Daoy (cell line): ENCODE measurements around the gene MTSS2. TPM values are rescaled to one million over a fixed set of nuclear protein-coding genes. Genes with fewer than 3 reads are reported as not detected.
"Not testable (repeated sequence)": the region's sequence is repeated elsewhere in the genome, so short reads cannot be mapped to it uniquely, and the experiment has no call there.

ENCODE experiments used
- DNase-seq: peaks from one replicate; pipeline ENCODE4 v3.0.0-alpha.2; 2015; ENCODE audit warnings: low read depth
- total RNA-seq: library from RNA; depleted of rRNA; stranded (reverse); fragments of >200 nt; shearing (Covaris generic); gene quantifications from 2 replicates; pipeline ENCODE4 v1.2.3, GENCODE V29; 2014; rRNA removed

MTSS2 gene
- total RNA-seq, 1 experiment from 2014 or later, result 3.1 TPM

GRCh38 chr16:70653809-70654771, 31.8 kb downstream of the MTSS2 start:
- peak; percentile 76 for DNase-seq

GRCh38 chr16:70653406-70653805, 32.4 kb downstream of the MTSS2 start:
- no peak for DNase-seq

GRCh38 chr16:70652322-70652721, 33.5 kb downstream of the MTSS2 start:
- no peak for DNase-seq

GRCh38 chr16:70651524-70651923, 34.3 kb downstream of the MTSS2 start:
- no peak for DNase-seq

GRCh38 chr16:70650216-70650615, 35.6 kb downstream of the MTSS2 start:
- no peak for DNase-seq

- no peak for DNase-seq
Measured at GRCh38 chr16:70649300-70649699, 36.6 kb downstream of the MTSS2 start.

GRCh38 chr16:70648606-70649005, 37.2 kb downstream of the MTSS2 start:
- DNase-seq, result no peak

GRCh38 chr16:70647441-70648359, 38.2 kb downstream of the MTSS2 start:
- no peak for DNase-seq

GRCh38 chr16:70646260-70647241, 39.3 kb downstream of the MTSS2 start, which contains the start of gene IL34:
Gene IL34 (plus strand): TSS chr16:70646559. CDS start chr16:70646948, 389 bp downstream.
- DNase-seq, result no peak

- no peak for DNase-seq
Measured at GRCh38 chr16:70644763-70645597, 40.9 kb downstream of the MTSS2 start.

- not testable (repeated sequence) for DNase-seq
Measured at GRCh38 chr16:70643264-70643663, 42.6 kb downstream of the MTSS2 start.

GRCh38 chr16:70642633-70643032, 43.2 kb downstream of the MTSS2 start:
- DNase-seq, result no peak

GRCh38 chr16:70638814-70639792, 46.8 kb downstream of the MTSS2 start:
- peak; percentile 30 for DNase-seq

Other genes with a start within 250 kb of the MTSS2 start
- gene ST3GAL2, start 247.0 kb downstream of the MTSS2 start, total RNA-seq, result 22.1 and 23.8 TPM in 2 replicates
- 2.1 and 6.7 TPM in 2 replicates for gene FCSK, start 231.5 kb downstream of the MTSS2 start, total RNA-seq
- 35.3 and 35.5 TPM in 2 replicates for gene COG4, start 162.5 kb downstream of the MTSS2 start, total RNA-seq
- 117 and 130 TPM in 2 replicates for gene SF3B3, start 162.2 kb downstream of the MTSS2 start, total RNA-seq
- 0.54 and 2.7 TPM in 2 replicates for gene IL34, start 39.5 kb downstream of the MTSS2 start, total RNA-seq
- 23.8 and 37.3 TPM in 2 replicates for gene VAC14, start 115.1 kb upstream of the MTSS2 start, total RNA-seq